Measurements from ENCODE around the gene COPZ2.

DNA sequence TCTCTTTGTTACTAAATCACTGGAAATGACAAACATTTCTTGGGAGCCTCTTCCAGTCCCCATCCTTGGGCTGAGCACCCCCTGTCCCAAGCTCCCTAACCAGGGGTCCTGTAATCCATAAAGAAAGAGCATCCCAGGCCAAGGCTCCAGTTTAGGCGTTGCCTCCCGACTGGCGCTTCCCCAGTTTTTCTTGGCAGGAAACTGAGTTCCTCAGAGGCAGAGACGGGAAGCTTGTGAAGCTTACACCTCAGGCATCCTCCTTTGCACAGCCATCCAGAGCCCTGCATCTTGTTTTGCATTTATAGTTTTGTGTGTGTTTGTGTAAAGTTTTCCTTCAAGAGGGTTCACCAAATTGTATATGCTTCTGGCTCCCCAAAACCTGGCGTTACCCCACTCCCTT lies 7.1 kb downstream of the COPZ2 start:
- TF ChIP-seq, protein P1, sequence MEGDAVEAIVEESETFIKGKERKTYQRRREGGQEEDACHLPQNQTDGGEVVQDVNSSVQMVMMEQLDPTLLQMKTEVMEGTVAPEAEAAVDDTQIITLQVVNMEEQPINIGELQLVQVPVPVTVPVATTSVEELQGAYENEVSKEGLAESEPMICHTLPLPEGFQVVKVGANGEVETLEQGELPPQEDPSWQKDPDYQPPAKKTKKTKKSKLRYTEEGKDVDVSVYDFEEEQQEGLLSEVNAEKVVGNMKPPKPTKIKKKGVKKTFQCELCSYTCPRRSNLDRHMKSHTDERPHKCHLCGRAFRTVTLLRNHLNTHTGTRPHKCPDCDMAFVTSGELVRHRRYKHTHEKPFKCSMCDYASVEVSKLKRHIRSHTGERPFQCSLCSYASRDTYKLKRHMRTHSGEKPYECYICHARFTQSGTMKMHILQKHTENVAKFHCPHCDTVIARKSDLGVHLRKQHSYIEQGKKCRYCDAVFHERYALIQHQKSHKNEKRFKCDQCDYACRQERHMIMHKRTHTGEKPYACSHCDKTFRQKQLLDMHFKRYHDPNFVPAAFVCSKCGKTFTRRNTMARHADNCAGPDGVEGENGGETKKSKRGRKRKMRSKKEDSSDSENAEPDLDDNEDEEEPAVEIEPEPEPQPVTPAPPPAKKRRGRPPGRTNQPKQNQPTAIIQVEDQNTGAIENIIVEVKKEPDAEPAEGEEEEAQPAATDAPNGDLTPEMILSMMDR (IDR thresholded peaks at IDR 0.05) = no peak
- no peak for TF ChIP-seq POLR2A (IDR thresholded peaks at IDR 0.05)
